Kidney (tissue), 14 donors: ENCODE results near the gene C17orf113. TPM values are rescaled to one million over a fixed set of nuclear protein-coding genes. Genes with fewer than 3 reads are reported as not detected.
"Not testable (repeated sequence)": the region's sequence is repeated elsewhere in the genome, so short reads cannot be mapped to it uniquely, and the experiment has no call there.

Experiments
- DNase-seq, 5 donors: peaks; one replicate each; pipeline ENCODE4 v3.0.0-alpha.2; 2013 to 2020
- FAIRE-seq: peaks from 2 replicates; lab custom pipeline; 2012; peaks lifted over from hg19 to GRCh38; lab: Jason Lieb, UNC
- H3K27ac ChIP-seq, 2 donors: one replicate each; pipeline ENCODE4 v1.7.0; 2013; ENCODE audit warnings: low read depth in 2 of 2, low read length in 2 of 2, inconsistent platforms in 1 of 2
- H3K27me3 ChIP-seq: one replicate; pipeline ENCODE4 v1.7.1; 2013; ENCODE audit warnings: low read length, inconsistent platforms; ENCODE audit not compliant: control insufficient read depth, insufficient read depth
- H3K36me3 ChIP-seq, 3 donors: one replicate each; pipeline versions ENCODE4 v1.7.0 to v1.7.1; 2013; ENCODE audit warnings: low read length in 3 of 3, control low read depth in 1 of 3, inconsistent platforms in 1 of 3; ENCODE audit not compliant: insufficient read depth in 3 of 3, control insufficient read depth in 2 of 3
- H3K4me1 ChIP-seq, 3 donors: one replicate each; pipeline versions ENCODE4 v1.7.0 to v1.7.1; 2013; ENCODE audit warnings: low read length in 3 of 3, inconsistent platforms in 1 of 3, low read depth in 1 of 3; ENCODE audit not compliant: control insufficient read depth in 2 of 3, insufficient read depth in 2 of 3
- H3K4me3 ChIP-seq, 3 donors: one replicate each; pipeline versions ENCODE4 v1.7.0 to v1.8.1; 2013; ENCODE audit warnings: low read length in 3 of 3, control low read depth in 1 of 3, inconsistent platforms in 1 of 3
- H3K9ac ChIP-seq, 3 donors: one replicate each; pipeline versions ENCODE4 v1.7.0 to v1.7.1; 2013; ENCODE audit warnings: low read length in 3 of 3, control low read depth in 1 of 3, inconsistent platforms in 1 of 3
- H3K9me3 ChIP-seq, 3 donors: one replicate each; pipeline versions ENCODE4 v1.7.0 to v1.7.1; 2013; ENCODE audit warnings: low read length in 3 of 3, control low read depth in 1 of 3, inconsistent platforms in 1 of 3; ENCODE audit not compliant: control insufficient read depth in 2 of 3, insufficient read depth in 1 of 3
- intact Hi-C: fragments of 100-400 bp; cut with DNase I; formaldehyde crosslinking; loops from one replicate; pipeline ENCODE4 v1.11.1; 2022
- polyA plus RNA-seq: library from polyadenylated mRNA; stranded (reverse); fragments of 350-450 nt; fragmentation: Illumina TruSeq; extraction: RNeasy Lipid Tissue Mini Kit (QIAGEN cat#74804); gene quantifications from one replicate; pipeline ENCODE4 v1.2.3, GENCODE V29; 2014; ENCODE audit warnings: low read depth, low replicate concordance; ENCODE audit not compliant: insufficient read depth
- total RNA-seq: library from RNA; stranded (reverse); fragmentation: NEBNext Ultra II Directional; extraction: Animal tissue kit (Norgen Biotek cat#: 25700); gene quantifications from one replicate; pipeline ENCODE4 v1.2.1, GENCODE V29; 2021
- TF ChIP-seq, protein P1 (sequence below): IDR thresholded peaks from 3 replicates; pipeline ENCODE4 v1.5.1; 2012; ENCODE audit warnings: mild to moderate bottlenecking, moderate library complexity, borderline replicate concordance; ENCODE audit not compliant: insufficient read depth; ENCODE audit errors: extremely low read depth
- donor health status: control.
- donor health status: control.
- donor health status: control.
- donor health status: control.
- donor health status: control.
- donor health status: DM: yes; HTN: yes; CAD: no.
- donor health status: Normal renal cell carcinoma (clear cell type).

C17orf113 gene
- total and polyA plus RNA-seq, 2 donors from 2014 or later: 1.1 to 3.8 TPM

DNA sequence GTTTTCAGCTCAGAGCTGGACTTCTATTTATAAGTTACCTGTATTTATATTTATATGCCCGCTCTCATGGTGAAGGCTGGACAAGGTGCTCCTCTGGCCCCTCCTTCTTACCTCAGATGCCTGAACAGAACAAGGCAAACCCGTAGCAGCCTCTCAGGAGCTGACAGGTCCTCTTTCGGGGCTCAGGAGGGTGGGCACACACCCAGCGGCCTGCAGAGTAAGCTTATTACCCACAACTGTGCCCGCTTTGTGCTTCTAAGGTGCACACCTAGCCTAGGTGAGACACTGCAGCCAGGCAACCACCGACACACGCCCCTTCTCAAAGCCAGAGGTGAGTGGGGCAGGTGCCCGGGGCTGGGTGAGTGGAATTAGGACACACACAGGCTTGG, 25.2 kb downstream of the C17orf113 start:
- H3K9ac ChIP-seq: peak overlapping the region in 1 of 3 donors; percentile 55
- no peaks in the 10 kb centered on the region for H3K9me3 ChIP-seq
- TF ChIP-seq, protein P1, sequence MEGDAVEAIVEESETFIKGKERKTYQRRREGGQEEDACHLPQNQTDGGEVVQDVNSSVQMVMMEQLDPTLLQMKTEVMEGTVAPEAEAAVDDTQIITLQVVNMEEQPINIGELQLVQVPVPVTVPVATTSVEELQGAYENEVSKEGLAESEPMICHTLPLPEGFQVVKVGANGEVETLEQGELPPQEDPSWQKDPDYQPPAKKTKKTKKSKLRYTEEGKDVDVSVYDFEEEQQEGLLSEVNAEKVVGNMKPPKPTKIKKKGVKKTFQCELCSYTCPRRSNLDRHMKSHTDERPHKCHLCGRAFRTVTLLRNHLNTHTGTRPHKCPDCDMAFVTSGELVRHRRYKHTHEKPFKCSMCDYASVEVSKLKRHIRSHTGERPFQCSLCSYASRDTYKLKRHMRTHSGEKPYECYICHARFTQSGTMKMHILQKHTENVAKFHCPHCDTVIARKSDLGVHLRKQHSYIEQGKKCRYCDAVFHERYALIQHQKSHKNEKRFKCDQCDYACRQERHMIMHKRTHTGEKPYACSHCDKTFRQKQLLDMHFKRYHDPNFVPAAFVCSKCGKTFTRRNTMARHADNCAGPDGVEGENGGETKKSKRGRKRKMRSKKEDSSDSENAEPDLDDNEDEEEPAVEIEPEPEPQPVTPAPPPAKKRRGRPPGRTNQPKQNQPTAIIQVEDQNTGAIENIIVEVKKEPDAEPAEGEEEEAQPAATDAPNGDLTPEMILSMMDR: no peak
- DNase-seq (no peak), FAIRE-seq (no peak)
- no peaks in the 10 kb centered on the region for H3K27me3 ChIP-seq
- peak overlapping the region in 1 of 2 donors; percentile 22 for H3K27ac ChIP-seq
- no peak overlapping the region for H3K4me3 ChIP-seq
- peaks cover 0 to 14% (median 8%) of the 10 kb centered on the region in 3 donors for H3K36me3 ChIP-seq
- intact Hi-C loops: no loop called here
- H3K4me1 ChIP-seq: peaks cover 0 to 13% (median 8%) of the 10 kb centered on the region in 3 donors

DNA sequence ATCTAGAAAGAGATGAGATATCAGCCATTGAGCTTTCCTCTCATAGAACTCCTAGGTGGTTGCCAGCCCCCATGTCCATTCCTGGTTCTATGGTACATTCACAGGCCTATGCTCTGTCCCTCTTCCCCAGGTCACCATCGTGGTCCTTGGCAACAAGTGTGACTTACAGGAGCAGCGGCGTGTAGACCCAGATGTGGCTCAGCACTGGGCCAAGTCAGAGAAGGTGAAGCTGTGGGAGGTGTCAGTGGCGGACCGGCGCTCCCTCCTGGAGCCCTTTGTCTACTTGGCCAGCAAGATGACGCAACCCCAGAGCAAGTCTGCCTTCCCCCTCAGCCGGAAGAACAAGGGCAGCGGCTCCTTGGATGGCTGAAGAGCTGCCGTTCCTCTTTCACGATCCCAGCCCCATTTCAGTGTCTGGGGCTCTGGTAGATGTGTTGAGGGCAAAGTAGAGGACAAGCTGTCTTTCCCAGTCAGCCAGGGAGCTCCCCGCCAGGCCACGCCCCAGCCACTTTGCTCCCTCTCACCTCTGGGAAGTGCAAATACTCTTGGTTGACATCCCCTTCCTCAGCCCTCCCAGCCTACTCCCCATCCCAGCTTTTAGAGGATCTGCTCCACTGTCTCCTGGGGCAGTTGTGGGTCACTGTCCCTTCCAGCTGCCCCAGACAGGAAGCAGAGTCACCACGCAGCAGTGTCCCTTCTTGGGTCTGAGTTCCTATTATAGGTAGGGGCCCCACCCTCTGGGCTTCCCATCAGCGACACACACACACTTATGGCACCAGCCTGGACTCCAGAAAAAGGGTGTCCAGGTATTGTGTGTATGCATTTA, 26.7 kb downstream of the C17orf113 start:
- FAIRE-seq: no peak
- Histone ChIP-seq H3K36me3 (peaks cover 0 to 14% (median 8%) of the 10 kb centered on the region in 3 donors), H3K4me1 (peaks cover 0 to 15% (median 11%) of the 10 kb centered on the region in 3 donors), H3K27ac (peak overlapping the region in 1 of 2 donors; percentile 23), H3K9ac (no peak overlapping the region), H3K9me3 (no peaks in the 10 kb centered on the region), H3K27me3 (no peaks in the 10 kb centered on the region), H3K4me3 (no peak overlapping the region)
- intact Hi-C loops: no loop called here
- DNase-seq: peak in 1 of 5 donors; percentile 77
- TF ChIP-seq, protein P1: no peak

DNA sequence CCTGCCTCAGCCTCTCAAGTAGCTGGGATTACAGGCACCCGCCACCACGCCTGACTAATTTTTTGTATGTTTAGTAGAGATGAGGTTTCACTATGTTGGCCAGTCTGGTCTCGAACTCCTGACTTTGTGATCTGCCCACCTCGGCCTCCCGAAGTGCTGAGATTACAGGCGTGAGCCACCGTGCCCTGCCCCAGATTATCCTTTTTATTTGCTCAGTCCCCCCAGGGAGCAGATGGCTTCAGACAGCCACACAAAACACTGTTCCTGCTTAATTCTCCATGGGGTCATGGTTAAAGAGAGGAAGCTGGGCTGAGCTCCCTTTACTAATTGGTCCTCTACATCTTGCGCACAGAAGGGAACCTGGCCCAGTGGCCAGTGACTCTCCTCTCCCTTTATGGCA, 29.6 kb downstream of the C17orf113 start:
- Histone ChIP-seq H3K9ac (peak overlapping the region in 1 of 3 donors; percentile 94), H3K4me3 (peak overlapping the region; percentile 68 to 87 (median 73)), H3K36me3 (peaks cover 0 to 14% (median 8%) of the 10 kb centered on the region in 3 donors), H3K4me1 (peaks cover 4 to 26% (median 25%) of the 10 kb centered on the region in 3 donors)
- intact Hi-C loops, H3K27me3 ChIP-seq, DNase-seq, FAIRE-seq, H3K27ac ChIP-seq, H3K9me3 ChIP-seq: not testable (repeated sequence)
